Measurements from ENCODE around the gene KCNK17.

- TF ChIP-seq, protein P1, sequence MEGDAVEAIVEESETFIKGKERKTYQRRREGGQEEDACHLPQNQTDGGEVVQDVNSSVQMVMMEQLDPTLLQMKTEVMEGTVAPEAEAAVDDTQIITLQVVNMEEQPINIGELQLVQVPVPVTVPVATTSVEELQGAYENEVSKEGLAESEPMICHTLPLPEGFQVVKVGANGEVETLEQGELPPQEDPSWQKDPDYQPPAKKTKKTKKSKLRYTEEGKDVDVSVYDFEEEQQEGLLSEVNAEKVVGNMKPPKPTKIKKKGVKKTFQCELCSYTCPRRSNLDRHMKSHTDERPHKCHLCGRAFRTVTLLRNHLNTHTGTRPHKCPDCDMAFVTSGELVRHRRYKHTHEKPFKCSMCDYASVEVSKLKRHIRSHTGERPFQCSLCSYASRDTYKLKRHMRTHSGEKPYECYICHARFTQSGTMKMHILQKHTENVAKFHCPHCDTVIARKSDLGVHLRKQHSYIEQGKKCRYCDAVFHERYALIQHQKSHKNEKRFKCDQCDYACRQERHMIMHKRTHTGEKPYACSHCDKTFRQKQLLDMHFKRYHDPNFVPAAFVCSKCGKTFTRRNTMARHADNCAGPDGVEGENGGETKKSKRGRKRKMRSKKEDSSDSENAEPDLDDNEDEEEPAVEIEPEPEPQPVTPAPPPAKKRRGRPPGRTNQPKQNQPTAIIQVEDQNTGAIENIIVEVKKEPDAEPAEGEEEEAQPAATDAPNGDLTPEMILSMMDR (IDR thresholded peaks at IDR 0.05), result no peak
- TF ChIP-seq POLR2A (IDR thresholded peaks at IDR 0.05), result no peak
These were observed 47.8 kb downstream of the KCNK17 start for GRCh38 chr6:39266375-39266774.

Measured in Peyer's patch (tissue), 4 donors.